Adrenal gland (tissue), 12 donors: ENCODE data around the gene MAS1L. TPM values are rescaled to one million over a fixed set of nuclear protein-coding genes. Genes with fewer than 3 reads are reported as not detected.

Experiments used
- DNase-seq, 7 donors: peaks; one replicate each; pipeline ENCODE4 v3.0.0-alpha.2; 2019 to 2020
- H3K27ac ChIP-seq, 5 donors: fragments of 200-600 bp; sonication (generic) in 4 of 5; 1 replicate in 3 of 5; 2 replicates in 2 of 5; pipeline versions ENCODE4 v1.5.1 to v1.8.0; 2016 to 2020; ENCODE audit warnings: mild to moderate bottlenecking in 1 of 5
- H3K27me3 ChIP-seq: fragments of 200-600 bp; 2 replicates; pipeline ENCODE4 v1.8.0; 2021
- H3K36me3 ChIP-seq, 2 donors: fragments of 200-600 bp; replicated peaks in 1 of 2; 1 replicate in 1 of 2; 2 replicates in 1 of 2; pipeline versions ENCODE4 v1.5.1 to v1.8.0; 2018 to 2022
- H3K4me1 ChIP-seq, 2 donors: fragments of 200-600 bp; replicated peaks in 1 of 2; 1 replicate in 1 of 2; 2 replicates in 1 of 2; pipeline versions ENCODE4 v1.5.1 to v1.8.0; 2018 to 2021
- H3K4me3 ChIP-seq, 4 donors: fragments of 200-600 bp; sonication (generic) in 3 of 4; one replicate each; pipeline ENCODE4 v1.5.1; 2016 to 2018
- H3K9me3 ChIP-seq, 3 donors: fragments of 200-600 bp; sonication (generic) in 1 of 3; replicated peaks in 1 of 3; 1 replicate in 2 of 3; 2 replicates in 1 of 3; pipeline versions ENCODE4 v1.5.1 to v1.8.0; 2016 to 2021
- CTCF ChIP-seq, 6 experiments: fragments of 450-650 bp in 4 of 6; fragments of 200-600 bp in 2 of 6; sonication (generic) in 1 of 6; IDR thresholded peaks; 1 replicate in 5 of 6; 2 replicates in 1 of 6; pipeline versions ENCODE4 v1.5.1 to v1.8.0; 2016 to 2021; ENCODE audit warnings: antibody characterized with exemption in 6 of 6, mild to moderate bottlenecking in 2 of 6, moderate library complexity in 1 of 6
- POLR2A ChIP-seq, 2 donors: fragments of 450-650 bp; IDR thresholded peaks; one replicate each; pipeline ENCODE4 v1.6.1; 2017; ENCODE audit warnings: antibody characterized with exemption in 2 of 2, mild to moderate bottlenecking in 2 of 2, moderate library complexity in 1 of 2
- WGBS, 4 donors: extraction: QIAGEN DNeasy Blood & Tissue Kit in 2 of 4; methylation state at CpG; one replicate each; pipeline versions ENCODE4 v1.1.5 to v1.1.7; 2013 to 2017; 5-methylcytosine and 5-hydroxymethylcytosine counted together
- intact Hi-C, 2 donors: fragments of 100-400 bp; cut with DNase I; formaldehyde crosslinking; loops; one replicate each; pipeline versions ENCODE4 v1.14.1 to v1.15.0; 2022 to 2023
- polyA plus RNA-seq, 3 donors: library from polyadenylated mRNA; stranded (reverse); fragments of 200-250 nt in 2 of 3; fragments of 350-450 nt in 1 of 3; fragmentation: Illumina TruSeq in 1 of 3; extraction: RNeasy Lipid Tissue Mini Kit (QIAGEN cat#74804) in 1 of 3; gene quantifications; one replicate each; pipeline ENCODE4 v1.2.3, GENCODE V29; 2013 to 2014
- total RNA-seq, 9 donors: library from RNA; depleted of rRNA in 4 of 9; stranded (reverse); fragments of >200 nt in 4 of 9; fragments of 120-200 nt in 1 of 9; fragmentation: NEBNext Ultra II Directional in 1 of 9; extraction: Animal tissue kit (Norgen Biotek cat#: 25700) in 1 of 9; gene quantifications; one replicate each; pipeline versions ENCODE4 v1.1.0 to v1.2.4, GENCODE V29; 2013 to 2023
- donor health status: healthy with polysubstance abuse.
- donor health status: Bipolar disorder and iron deficiency.
- donor health status: DM: yes; HTN: yes; CAD: no.
- donor health status: DM: no; HTN: no; CAD: no.
- donor health status: DM: no; HTN: no; CAD: no.
- donor health status: DM: yes; HTN: yes; CAD: no.

MAS1L gene
- total and polyA plus RNA-seq, 12 donors, result not detected

- H3K4me1 ChIP-seq, result no peaks in the 10 kb centered on the region
- DNase-seq, result no peak
Observed at GRCh38 chr6:29504961-29505360, 17.2 kb upstream of the MAS1L start.

GRCh38 chr6:29502597-29502996, 14.8 kb upstream of the MAS1L start:
- Histone ChIP-seq H3K4me3 (no peak overlapping the region), H3K9me3 (no peaks in the 10 kb centered on the region), H3K27ac (no peak overlapping the region), H3K4me1 (no peaks in the 10 kb centered on the region), H3K27me3 (no peaks in the 10 kb centered on the region), H3K36me3 (no peaks in the 10 kb centered on the region)
- no peak for DNase-seq
- TF ChIP-seq CTCF (IDR thresholded peaks at IDR 0.05) (no peak), POLR2A (IDR thresholded peaks at IDR 0.05) (no peak)
- intact Hi-C loops, result no loop called here
- WGBS, 4 donors, result 82 to 88% (median 87%) methylated on average over 5 of the region's 5 CpGs

More at GRCh38 chr6:29504961-29505360, 17.2 kb upstream of the MAS1L start:
- Histone ChIP-seq H3K4me3 (no peak overlapping the region), H3K27ac (no peak overlapping the region), H3K36me3 (no peaks in the 10 kb centered on the region), H3K9me3 (no peaks in the 10 kb centered on the region), H3K27me3 (no peaks in the 10 kb centered on the region)
- no peak for TF ChIP-seq POLR2A (IDR thresholded peaks at IDR 0.05)
- no peak for TF ChIP-seq CTCF (IDR thresholded peaks at IDR 0.05)
- intact Hi-C loops, result no loop called here
- WGBS, 4 donors, result 69 to 83% (median 74%) methylated on average over 2 of the region's 2 CpGs

GRCh38 chr6:29502181-29502580, 14.4 kb upstream of the MAS1L start:
- Histone ChIP-seq H3K27me3 (no peaks in the 10 kb centered on the region), H3K9me3 (no peaks in the 10 kb centered on the region), H3K27ac (no peak overlapping the region), H3K36me3 (no peaks in the 10 kb centered on the region), H3K4me1 (no peaks in the 10 kb centered on the region), H3K4me3 (no peak overlapping the region)
- WGBS, 4 donors, result 71 to 100% (median 85%) methylated on average over 1 to 3 of the region's 3 CpGs
- TF ChIP-seq CTCF (IDR thresholded peaks at IDR 0.05), result no peak
- TF ChIP-seq POLR2A (IDR thresholded peaks at IDR 0.05), result no peak
- no peak for DNase-seq
- intact Hi-C loops, result no loop called here

- 80 to 91% (median 84%) methylated on average over 2 to 6 of the region's 6 CpGs for WGBS, 4 donors
- intact Hi-C loops, result no loop called here
- no peak for DNase-seq
Observed at GRCh38 chr6:29501106-29501505, 13.3 kb upstream of the MAS1L start.

More at GRCh38 chr6:29501106-29501505, 13.3 kb upstream of the MAS1L start:
- H3K9me3 ChIP-seq, result no peaks in the 10 kb centered on the region
- no peak overlapping the region for H3K27ac ChIP-seq
- H3K4me1 ChIP-seq, result no peaks in the 10 kb centered on the region
- H3K36me3 ChIP-seq, result no peaks in the 10 kb centered on the region
- TF ChIP-seq CTCF (IDR thresholded peaks at IDR 0.05) (no peak), POLR2A (IDR thresholded peaks at IDR 0.05) (no peak)
- H3K4me3 ChIP-seq, result no peak overlapping the region
- no peaks in the 10 kb centered on the region for H3K27me3 ChIP-seq
